Endothelial cell of umbilical vein (primary cell): ENCODE measurements around the gene TROAP.

Experiments used
- CTCF ChIP-seq, 2 donors: IDR thresholded peaks; 1 replicate in 1 of 2; 2 replicates in 1 of 2; pipeline ENCODE4 v1.5.1; 2011; ENCODE audit warnings: low read length in 2 of 2, mild to moderate bottlenecking in 2 of 2, moderate library complexity in 2 of 2, control low read depth in 1 of 2, inconsistent platforms in 1 of 2, low read depth in 1 of 2; ENCODE audit not compliant: insufficient read depth in 1 of 2; ENCODE audit errors: extremely low read depth in 1 of 2
- EZH2 ChIP-seq: IDR thresholded peaks from 2 replicates; pipeline ENCODE4 v1.6.1; 2012; ENCODE audit warnings: borderline replicate concordance, low read depth, mild to moderate bottlenecking, moderate library complexity, low read length, inconsistent platforms; ENCODE audit not compliant: severe bottlenecking
- FOS ChIP-seq: IDR thresholded peaks from 2 replicates; pipeline ENCODE4 v1.6.1; 2011; ENCODE audit warnings: mild to moderate bottlenecking, low read length, moderate library complexity, borderline replicate concordance; ENCODE audit not compliant: insufficient read depth
- MAX ChIP-seq: IDR thresholded peaks from 2 replicates; pipeline ENCODE4 v1.6.1; 2011; ENCODE audit not compliant: insufficient read depth, insufficient read length
- POLR2A ChIP-seq: IDR thresholded peaks from 2 replicates; pipeline ENCODE4 v1.6.1; 2012; ENCODE audit warnings: low read depth, mild to moderate bottlenecking, control low read depth, low read length
- POLR2AphosphoS5 ChIP-seq: IDR thresholded peaks from 2 replicates; pipeline ENCODE4 v1.6.1; 2012; ENCODE audit warnings: low read depth, mild to moderate bottlenecking, control low read depth, low read length, moderate library complexity; ENCODE audit not compliant: insufficient read depth

- TF ChIP-seq CTCF (IDR thresholded peaks at IDR 0.05; ENCODE audit: extremely low read depth in 1 of 2, insufficient read depth in 1 of 2, low read depth in 1 of 2, low read length in 2 of 2) (no peak), POLR2A (no peak), FOS (no peak), POLR2AphosphoS5 (no peak), MAX (no peak), EZH2 (no peak)
Measured at GRCh38 chr12:49375406-49375805, 52.4 kb downstream of the TROAP start.
